CD14-positive monocyte (primary cell): ENCODE results near the gene PCSK7. TPM values are rescaled to one million over a fixed set of nuclear protein-coding genes. Genes with fewer than 3 reads are reported as not detected.

Experiments
- DNase-seq, 3 donors: peaks; one replicate each; pipeline ENCODE4 v3.0.0-alpha.2; 2011 to 2022
- H2AFZ ChIP-seq: 2 replicates; pipeline ENCODE4 v1.6.0; 2012; ENCODE audit warnings: mild to moderate bottlenecking, low read depth, low read length, inconsistent platforms; ENCODE audit not compliant: insufficient read depth, poor library complexity, severe bottlenecking
- H3K27ac ChIP-seq, 2 donors: 1 replicate in 1 of 2; 2 replicates in 1 of 2; pipeline ENCODE4 v1.5.1; 2012 to 2013; ENCODE audit warnings: low read length in 2 of 2, control low read depth in 1 of 2, inconsistent platforms in 1 of 2, low read depth in 1 of 2, mild to moderate bottlenecking in 1 of 2
- H3K27me3 ChIP-seq, 2 donors: one replicate each; pipeline versions ENCODE4 v1.6.0 to v1.6.1; 2011 to 2013; ENCODE audit warnings: low read length in 2 of 2; ENCODE audit not compliant: control insufficient read depth in 2 of 2, insufficient read depth in 2 of 2
- H3K36me3 ChIP-seq, 2 donors: replicated peaks in 1 of 2; 1 replicate in 1 of 2; 2 replicates in 1 of 2; pipeline versions ENCODE4 v1.5.1 to v1.6.1; 2012 to 2013; ENCODE audit warnings: low read length in 2 of 2, control low read depth in 1 of 2, inconsistent platforms in 1 of 2, mild to moderate bottlenecking in 1 of 2; ENCODE audit not compliant: insufficient read depth in 2 of 2, control insufficient read depth in 1 of 2
- H3K4me1 ChIP-seq, 2 donors: 1 replicate in 1 of 2; 2 replicates in 1 of 2; pipeline versions ENCODE4 v1.5.1 to v1.6.1; 2012 to 2013; ENCODE audit warnings: low read length in 2 of 2, control low read depth in 1 of 2, inconsistent platforms in 1 of 2, mild to moderate bottlenecking in 1 of 2, moderate library complexity in 1 of 2; ENCODE audit not compliant: insufficient read depth in 2 of 2, control insufficient read depth in 1 of 2
- H3K4me2 ChIP-seq: replicated peaks from 2 replicates; pipeline ENCODE3; 2012; ENCODE audit warnings: low read length, moderate library complexity, mild to moderate bottlenecking; ENCODE audit not compliant: poor library complexity, severe bottlenecking; ENCODE audit errors: extremely low read depth
- H3K4me3 ChIP-seq, 3 experiments: fragments of 200-600 bp in 1 of 3; sonication (generic) in 1 of 3; replicated peaks in 1 of 3; 1 replicate in 2 of 3; 2 replicates in 1 of 3; pipeline ENCODE4 v1.5.1; 2011 to 2013; ENCODE audit warnings: low read length in 3 of 3, mild to moderate bottlenecking in 3 of 3, control low read depth in 2 of 3, low read depth in 2 of 3, inconsistent platforms in 1 of 3, moderate library complexity in 1 of 3
- H3K79me2 ChIP-seq: 2 replicates; pipeline ENCODE4 v1.6.0; 2012; ENCODE audit warnings: mild to moderate bottlenecking, control low read depth, inconsistent platforms, low read length, moderate library complexity; ENCODE audit not compliant: insufficient read depth
- H3K9ac ChIP-seq: 2 replicates; pipeline ENCODE4 v1.6.0; 2017; ENCODE audit warnings: low read length, mild to moderate bottlenecking; ENCODE audit not compliant: insufficient read depth, poor library complexity, severe bottlenecking
- H3K9me3 ChIP-seq, 2 donors: replicated peaks in 1 of 2; 1 replicate in 1 of 2; 2 replicates in 1 of 2; pipeline versions ENCODE4 v1.5.1 to v1.6.1; 2012 to 2013; ENCODE audit warnings: low read length in 2 of 2, control low read depth in 1 of 2; ENCODE audit not compliant: control insufficient read depth in 1 of 2, insufficient read depth in 1 of 2
- H4K20me1 ChIP-seq: 2 replicates; pipeline ENCODE4 v1.6.0; 2012; ENCODE audit warnings: mild to moderate bottlenecking, low read length, control low read depth, moderate library complexity; ENCODE audit not compliant: insufficient read depth
- H3K27ac Mint-ChIP-seq, 7 donors: one replicate each; pipeline ENCODE4 v1.8.0; 2020; ENCODE audit warnings: mild to moderate bottlenecking in 7 of 7, mixed read lengths in 7 of 7, moderate library complexity in 6 of 7, inconsistent platforms in 2 of 7
- H3K27me3 Mint-ChIP-seq, 3 donors: one replicate each; pipeline ENCODE4 v1.8.0; 2021 to 2022; ENCODE audit warnings: low read depth in 3 of 3, mild to moderate bottlenecking in 3 of 3, mixed read lengths in 3 of 3, moderate library complexity in 3 of 3, inconsistent platforms in 1 of 3
- H3K36me3 Mint-ChIP-seq, 2 donors: one replicate each; pipeline ENCODE4 v1.8.0; 2020; ENCODE audit warnings: mixed read lengths in 2 of 2, inconsistent platforms in 1 of 2, mild to moderate bottlenecking in 1 of 2
- H3K4me1 Mint-ChIP-seq: one replicate; pipeline ENCODE4 v1.8.0; 2020; ENCODE audit warnings: mild to moderate bottlenecking, mixed read lengths
- H3K4me3 Mint-ChIP-seq, 2 donors: one replicate each; pipeline ENCODE4 v1.8.0; 2020; ENCODE audit warnings: mild to moderate bottlenecking in 2 of 2, mixed read lengths in 2 of 2, moderate library complexity in 1 of 2
- H3K9me3 Mint-ChIP-seq, 7 donors: one replicate each; pipeline ENCODE4 v1.8.0; 2020 to 2022; ENCODE audit warnings: mixed read lengths in 7 of 7, mild to moderate bottlenecking in 6 of 7, moderate library complexity in 6 of 7, inconsistent platforms in 2 of 7
- CTCF ChIP-seq: fragments of 200-600 bp; IDR thresholded peaks from one replicate; pipeline ENCODE4 v1.8.0; 2022; ENCODE audit warnings: antibody characterized with exemption, mild to moderate bottlenecking
- WGBS: methylation state at CpG from one replicate; pipeline ENCODE4 v1.1.5; 2013; ENCODE audit warnings: missing lambda C conversion rate; ENCODE audit not compliant: insufficient coverage; 5-methylcytosine and 5-hydroxymethylcytosine counted together
- intact Hi-C, 2 donors: fragments of 100-400 bp; cut with micrococcal nuclease; formaldehyde crosslinking; loops; one replicate each; pipeline versions ENCODE4 v1.15.0 to v1.15.1; 2023
- polyA plus RNA-seq, 3 donors: library from polyadenylated mRNA; depleted of rRNA in 1 of 3; unstranded in 2 of 3; stranded (reverse) in 1 of 3; fragments of 300-500 nt in 2 of 3; fragments of >200 nt in 1 of 3; fragmentation: Illumina TruSeq in 2 of 3; gene quantifications; 1 replicate in 2 of 3; 2 replicates in 1 of 3; pipeline ENCODE4 v1.2.3, GENCODE V29; 2012 to 2021

PCSK7 gene
- polyA plus RNA-seq, 3 donors: 6.1 to 93.8 (median 9.5) TPM

- intact Hi-C loops: no loop called here
- Histone ChIP-seq H3K9ac (no peak overlapping the region), H3K4me3 (no peak overlapping the region), H2AFZ (no peak overlapping the region), H3K27ac (no peak overlapping the region), H3K4me2 (no peak overlapping the region), H3K4me1 (peaks cover 3 to 4% of the 10 kb centered on the region in 2 donors), H3K36me3 (peaks cover 16 to 47% of the 10 kb centered on the region in 2 donors), H3K9me3 (no peaks in the 10 kb centered on the region), H3K27me3 (no peaks in the 10 kb centered on the region), H4K20me1 (no peaks in the 10 kb centered on the region), H3K79me2 (peaks cover 19% of the 10 kb centered on the region)
- H3K27ac Mint-ChIP-seq: no peak overlapping the region
- no peak for DNase-seq
- H3K36me3 Mint-ChIP-seq: peaks cover 34 to 56% of the 10 kb centered on the region in 2 donors
- no peak overlapping the region for H3K4me3 Mint-ChIP-seq
- H3K27me3 Mint-ChIP-seq: peaks cover 0 to 2% (median 0%) of the 10 kb centered on the region in 3 donors
- 100% methylated on average over 2 of the region's 5 CpGs for WGBS
- TF ChIP-seq CTCF: no peak
- no peaks in the 10 kb centered on the region for H3K9me3 Mint-ChIP-seq
- H3K4me1 Mint-ChIP-seq: peaks cover 12% of the 10 kb centered on the region
Measured at GRCh38 chr11:117238221-117238620, 6.3 kb upstream of the PCSK7 start.

GRCh38 chr11:117232911-117233409 is 1.1 kb upstream of the PCSK7 start:
- Histone ChIP-seq H3K36me3 (peaks cover 23 to 27% of the 10 kb centered on the region in 2 donors), H4K20me1 (peaks cover 16% of the 10 kb centered on the region), H3K27me3 (no peaks in the 10 kb centered on the region), H3K79me2 (peaks cover 57% of the 10 kb centered on the region), H3K4me2 (peak overlapping the region; percentile 95), H3K4me3 (peak overlapping the region; percentile 64 to 96 (median 68)), H3K9ac (peak overlapping the region; percentile 86), H3K9me3 (no peaks in the 10 kb centered on the region), H2AFZ (peak overlapping the region; percentile 93), H3K27ac (peak overlapping the region in 1 of 2 donors; percentile 56), H3K4me1 (peaks cover 21 to 26% of the 10 kb centered on the region in 2 donors)
- Mint-ChIP-seq H3K9me3 (no peaks in the 10 kb centered on the region), H3K27me3 (peaks cover 0 to 2% (median 0%) of the 10 kb centered on the region in 3 donors), H3K4me3 (peak overlapping the region; percentile 87 to 90), H3K36me3 (peaks cover 28 to 38% of the 10 kb centered on the region in 2 donors), H3K4me1 (peaks cover 34% of the 10 kb centered on the region), H3K27ac (peak overlapping the region; percentile 40 to 83 (median 72))
- 0% methylated on average over 22 of the region's 27 CpGs for WGBS
- intact Hi-C loops: loop anchor here (5.0 kb wide), 2 partner anchors 446 to 461 kb away; partner anchors contain the start of genes BUD13 (in 1 of the 2) and ZPR1 (in 1 of the 2)
- TF ChIP-seq CTCF: no peak
- no peak for DNase-seq
